GM12864 (cell line): ENCODE measurements around the gene TDRKH.

ENCODE experiments used
- DNase-seq: peaks from one replicate; pipeline ENCODE4 v3.0.0-alpha.2; 2011; ENCODE audit warnings: low read depth
- H3K4me3 ChIP-seq: 2 replicates; pipeline ENCODE4 v1.5.1; 2011; ENCODE audit warnings: mild to moderate bottlenecking, low read depth, low read length, control low read depth
- CTCF ChIP-seq: IDR thresholded peaks from 2 replicates; pipeline ENCODE4 v1.5.1; 2011; ENCODE audit warnings: low read depth, mild to moderate bottlenecking, moderate library complexity, low read length, control low read depth, inconsistent platforms; ENCODE audit errors: missing control alignments

Gene TDRKH

DNA sequence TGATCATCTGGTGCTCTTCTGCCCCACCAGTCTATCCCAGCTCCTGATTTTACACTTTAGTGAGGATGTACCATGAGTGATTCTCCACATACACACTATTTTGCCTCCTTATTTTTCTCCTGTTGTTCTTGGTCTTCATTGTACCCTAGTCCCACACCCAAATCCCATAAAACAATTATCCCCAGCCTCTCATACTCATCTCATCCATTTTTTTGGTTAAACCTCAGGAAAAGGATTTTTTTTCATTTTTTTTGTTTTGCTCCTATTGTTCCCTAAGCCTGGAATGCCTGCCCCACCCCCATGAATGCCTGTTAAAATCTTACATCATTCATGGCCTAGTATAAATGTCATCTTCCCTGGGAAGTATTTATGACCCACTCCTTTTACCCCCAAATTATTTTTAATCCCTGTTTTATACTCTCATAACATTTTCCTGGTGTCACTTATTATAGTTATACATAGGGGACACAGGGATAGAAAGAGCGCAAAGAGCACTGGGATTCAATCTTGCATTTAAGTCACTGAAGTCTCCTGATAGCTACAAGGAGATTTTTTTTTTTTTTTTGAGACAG, 19.8 kb upstream of the TDRKH start:
- DNase-seq: no peak
- no peak for TF ChIP-seq CTCF
- H3K4me3 ChIP-seq: no peak overlapping the region

DNA sequence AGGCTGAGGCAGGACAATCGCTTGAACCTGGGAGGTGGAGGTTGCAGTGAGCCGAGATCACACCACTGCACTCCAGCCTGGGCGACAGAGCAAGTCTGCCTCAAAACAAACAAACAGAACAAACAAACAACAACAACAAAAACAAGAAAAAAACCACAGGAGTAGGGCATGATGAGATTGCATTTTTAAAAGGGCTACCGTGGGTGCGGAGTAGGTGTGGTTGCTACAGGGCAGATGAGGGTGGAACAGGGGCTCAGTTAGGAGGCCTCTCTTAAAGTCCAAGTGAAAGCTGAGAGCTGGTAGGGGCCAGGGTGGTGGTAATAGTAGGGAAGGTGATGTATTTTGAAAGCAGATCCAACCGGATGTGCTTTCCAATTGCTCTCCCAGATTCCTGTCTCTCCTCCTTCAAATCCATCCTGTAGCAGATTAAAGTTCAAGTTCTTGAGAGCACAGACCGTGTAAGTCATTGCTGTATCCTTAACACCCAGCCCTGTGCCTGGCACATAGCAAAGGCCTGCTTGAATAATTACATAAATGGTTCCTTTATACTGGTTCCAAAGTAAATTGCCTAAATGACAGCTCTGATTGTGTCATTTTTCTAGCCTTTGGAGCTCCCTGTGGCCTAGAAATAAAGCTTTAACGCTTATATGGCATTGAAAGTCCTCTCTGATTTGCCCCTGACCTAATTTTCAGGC, 19.1 kb upstream of the TDRKH start:
- no peak for DNase-seq
- TF ChIP-seq CTCF: no peak
- no peak overlapping the region for H3K4me3 ChIP-seq

DNA sequence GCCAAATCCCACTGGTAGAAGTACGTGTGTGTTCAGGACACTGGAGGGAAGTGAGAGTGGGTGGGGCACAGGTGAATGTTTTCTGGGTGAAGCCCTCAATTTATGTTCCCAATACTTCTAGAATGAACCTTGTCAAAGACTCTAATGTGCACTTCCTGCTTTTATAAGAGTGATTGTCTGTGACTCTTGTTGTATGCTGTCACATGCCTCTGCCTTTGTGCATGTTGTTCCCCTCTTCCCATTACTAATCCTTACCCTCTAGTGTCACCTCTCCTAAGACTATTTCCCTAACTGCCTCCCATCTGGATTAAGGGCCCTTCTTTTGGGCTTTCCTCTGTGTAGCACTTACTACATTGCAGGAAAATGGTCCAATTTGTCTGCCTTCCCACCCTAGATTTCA, 17.5 kb upstream of the TDRKH start:
- no peak for DNase-seq
- no peak overlapping the region for H3K4me3 ChIP-seq
- no peak for TF ChIP-seq CTCF

GRCh38 chr1:151807131-151807530, 16.8 kb upstream of the TDRKH start:
- no peak overlapping the region for H3K4me3 ChIP-seq
- no peak for TF ChIP-seq CTCF
- no peak for DNase-seq

- H3K4me3 ChIP-seq: no peak overlapping the region
- TF ChIP-seq CTCF: no peak
- no peak for DNase-seq
These were observed 15.9 kb upstream of the TDRKH start for GRCh38 chr1:151806170-151806569.

GRCh38 chr1:151805066-151805820, 14.9 kb upstream of the TDRKH start, which contains the start of gene LINGO4:
Gene LINGO4 (minus strand): TSS chr1:151805419. CDS start chr1:151802704, 2,715 bp downstream.
- no peak for TF ChIP-seq CTCF
- no peak for DNase-seq
- no peak within 1 kb of the TSS for H3K4me3 ChIP-seq
